Activated B cell treated with CpG ODN at 0.5 μM for 24 hours (primary cell): ENCODE measurements around the gene NUDT3. TPM values are rescaled to one million over a fixed set of nuclear protein-coding genes. Genes with fewer than 3 reads are reported as not detected.
A peak's percentile ranks its signal among the peaks of the same experiment; 100 is the strongest.

Source experiments
- ATAC-seq: fragments of 200-7000 bp; cut with Tn5 transposase; one replicate; pipeline ENCODE4 v1.10.0; 2021; ENCODE audit warnings: low read depth, mild to moderate bottlenecking, moderate library complexity
- CTCF ChIA-PET: fragments of 350-600 bp; sonication (Branson Sonifier 250); formaldehyde crosslinking; loops from one replicate; lab custom pipeline; 2021; ENCODE audit warnings: antibody characterized with exemption; lab: Charles Lee
- POLR2A ChIA-PET: fragments of 350-600 bp; sonication (Branson Sonifier 250); formaldehyde crosslinking; loops from one replicate; lab custom pipeline; 2021; ENCODE audit warnings: antibody characterized with exemption; lab: Charles Lee
- DNase-seq: peaks from one replicate; pipeline ENCODE4 v3.0.0; 2022
- H3K27ac Mint-ChIP-seq: one replicate; pipeline ENCODE4 v1.8.0; 2020; ENCODE audit warnings: mixed read lengths
- H3K27me3 Mint-ChIP-seq: one replicate; pipeline ENCODE4 v1.8.0; 2021; ENCODE audit warnings: mixed read lengths
- H3K36me3 Mint-ChIP-seq: one replicate; pipeline ENCODE4 v1.8.0; 2021; ENCODE audit warnings: low read depth, mixed read lengths
- H3K4me1 Mint-ChIP-seq: one replicate; pipeline ENCODE4 v1.8.0; 2021; ENCODE audit warnings: mixed read lengths
- H3K4me3 Mint-ChIP-seq: one replicate; pipeline ENCODE4 v1.8.0; 2020; ENCODE audit warnings: mild to moderate bottlenecking, mixed read lengths
- H3K9me3 Mint-ChIP-seq: one replicate; pipeline ENCODE4 v1.8.0; 2020; ENCODE audit warnings: mixed read lengths
- CTCF ChIP-seq: fragments of 200-600 bp; IDR thresholded peaks from one replicate; pipeline ENCODE4 v1.8.0; 2022; ENCODE audit warnings: antibody characterized with exemption, mild to moderate bottlenecking
- intact Hi-C: fragments of 100-400 bp; cut with micrococcal nuclease; formaldehyde crosslinking; loops from one replicate; pipeline ENCODE4 v1.15.1; 2024
- total RNA-seq: library from RNA; stranded (reverse); gene quantifications from 2 replicates; pipeline ENCODE4 v1.2.3, GENCODE V29; 2022

Gene NUDT3
- total RNA-seq, 1 donor from 2014 or later = 27.0 TPM

- intact Hi-C loops = no loop called here
- H3K4me1 Mint-ChIP-seq = peaks cover 51% of the 10 kb centered on the region
- no peak overlapping the region for H3K27ac Mint-ChIP-seq
- H3K36me3 Mint-ChIP-seq = peaks cover 4% of the 10 kb centered on the region
- no peak for DNase-seq
- CTCF ChIA-PET = interaction anchor here (2.2 kb wide), 1 partner anchor 137 kb away, joined by 8 read pairs; the partner anchor contains the start of gene SMIM29
- H3K9me3 Mint-ChIP-seq = no peaks in the 10 kb centered on the region
- POLR2A ChIA-PET = interaction anchor here (0.8 to 1.0 kb wide), 2 partner anchors 24 to 30 kb away, joined by 3 to 5 read pairs; no protein-coding TSS in a partner anchor
- TF ChIP-seq CTCF = no peak
- ATAC-seq = no peak
- H3K27me3 Mint-ChIP-seq = no peaks in the 10 kb centered on the region
- no peak overlapping the region for H3K4me3 Mint-ChIP-seq
Observed at GRCh38 chr6:34386316-34387137, 5.9 kb downstream of the NUDT3 start.

DNA sequence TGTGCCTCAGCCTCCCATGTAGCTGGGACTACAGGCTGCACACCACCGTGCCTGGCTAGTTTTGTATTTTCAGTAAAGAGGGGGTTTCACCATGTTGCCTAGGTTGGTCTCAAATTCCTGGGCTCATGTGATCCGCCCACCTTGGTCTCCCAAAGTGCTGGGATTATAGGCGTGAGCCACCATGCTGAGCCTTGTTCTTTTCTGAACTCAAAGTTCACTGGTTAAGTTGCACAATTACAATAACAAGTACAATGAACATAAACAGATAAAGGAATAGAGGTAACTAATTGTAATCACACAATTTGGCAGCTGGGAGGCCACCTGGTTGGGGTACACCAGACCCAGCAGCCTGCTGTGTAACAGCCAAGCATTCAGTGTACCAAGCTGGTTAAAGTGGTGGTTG lies 6.7 kb downstream of the NUDT3 start:
- ChIA-PET POLR2A (no interaction called here), CTCF (interaction anchor here (2.2 kb wide), 1 partner anchor 136 kb away, joined by 8 read pairs; the partner anchor contains the start of gene SMIM29)
- DNase-seq = no peak
- no peak for TF ChIP-seq CTCF
- Mint-ChIP-seq H3K27me3 (no peaks in the 10 kb centered on the region), H3K4me1 (peaks cover 58% of the 10 kb centered on the region), H3K4me3 (no peak overlapping the region), H3K36me3 (peaks cover 4% of the 10 kb centered on the region), H3K9me3 (no peaks in the 10 kb centered on the region), H3K27ac (no peak overlapping the region)
- intact Hi-C loops = no loop called here
- ATAC-seq = no peak

GRCh38 chr6:34384321-34385153 lies 7.9 kb downstream of the NUDT3 start:
- CTCF ChIA-PET = interaction anchor here (1.7 kb wide), 1 partner anchor 30 kb away, joined by 7 read pairs; no protein-coding TSS in a partner anchor
- Mint-ChIP-seq H3K9me3 (no peaks in the 10 kb centered on the region), H3K4me3 (no peak overlapping the region), H3K27me3 (no peaks in the 10 kb centered on the region), H3K36me3 (peaks cover 7% of the 10 kb centered on the region), H3K4me1 (peaks cover 58% of the 10 kb centered on the region), H3K27ac (peak overlapping the region; percentile 63)
- DNase-seq (no peak), ATAC-seq (no peak)
- intact Hi-C loops = no loop called here
- POLR2A ChIA-PET = interaction anchor here (1.1 kb wide), 1 partner anchor 134 kb away, joined by 3 read pairs; no protein-coding TSS in a partner anchor
- no peak for TF ChIP-seq CTCF

- peaks cover 54% of the 10 kb centered on the region for H3K4me1 Mint-ChIP-seq
- H3K27me3 Mint-ChIP-seq = no peaks in the 10 kb centered on the region
- H3K27ac Mint-ChIP-seq = peak overlapping the region; percentile 65
- intact Hi-C loops = no loop called here
- H3K4me3 Mint-ChIP-seq = no peak overlapping the region
- CTCF ChIA-PET = interaction anchor here (1.7 kb wide), 1 partner anchor 31 kb away, joined by 7 read pairs; no protein-coding TSS in a partner anchor
- ATAC-seq = no peak
- DNase-seq = no peak
- no peaks in the 10 kb centered on the region for H3K9me3 Mint-ChIP-seq
- no peak for TF ChIP-seq CTCF
- H3K36me3 Mint-ChIP-seq = peaks cover 7% of the 10 kb centered on the region
- POLR2A ChIA-PET = interaction anchor here (1.1 to 1.3 kb wide), 2 partner anchors 134 to 147 kb away, joined by 3 read pairs; partner anchors contain the start of gene HMGA1
Observed at GRCh38 chr6:34383656-34384320, 8.7 kb downstream of the NUDT3 start.
